Left hindlimb (tissue), 1 donor: ENCODE measurements around the gene PPP2R2B.

Source experiments
- DNase-seq: peaks from one replicate; pipeline ENCODE4 v3.0.0-alpha.2; 2018

The PPP2R2B gene

GRCh38 chr5:146778795-146779194 is 99.8 kb downstream of the PPP2R2B start:
- no peak for DNase-seq

GRCh38 chr5:146778261-146778660 is 100.3 kb downstream of the PPP2R2B start:
- no peak for DNase-seq

GRCh38 chr5:146772881-146773466 is 105.6 kb downstream of the PPP2R2B start:
- no peak for DNase-seq

GRCh38 chr5:146770980-146771379 is 107.6 kb downstream of the PPP2R2B start:
- DNase-seq, result no peak

- no peak for DNase-seq
These were observed 108.0 kb downstream of the PPP2R2B start for GRCh38 chr5:146770546-146770945.

- no peak for DNase-seq
These were observed 111.0 kb downstream of the PPP2R2B start for GRCh38 chr5:146767534-146767933.

GRCh38 chr5:146766013-146766412 is 112.5 kb downstream of the PPP2R2B start:
- DNase-seq, result no peak

GRCh38 chr5:146765089-146765832 is 113.3 kb downstream of the PPP2R2B start:
- DNase-seq, result no peak

GRCh38 chr5:146762830-146763229 is 115.7 kb downstream of the PPP2R2B start:
- no peak for DNase-seq

- no peak for DNase-seq
These were observed 116.7 kb downstream of the PPP2R2B start for GRCh38 chr5:146761811-146762210.

- no peak for DNase-seq
These were observed 119.6 kb downstream of the PPP2R2B start for GRCh38 chr5:146758938-146759337.

- DNase-seq, result no peak
These were observed 120.5 kb downstream of the PPP2R2B start for GRCh38 chr5:146758076-146758475.

GRCh38 chr5:146756546-146756945 is 122.0 kb downstream of the PPP2R2B start:
- DNase-seq, result no peak

GRCh38 chr5:146755793-146756192 is 122.8 kb downstream of the PPP2R2B start:
- DNase-seq, result no peak

- DNase-seq, result no peak
These were observed 123.9 kb downstream of the PPP2R2B start for GRCh38 chr5:146754621-146755020.

GRCh38 chr5:146753641-146754040 is 124.9 kb downstream of the PPP2R2B start:
- DNase-seq, result no peak

- no peak for DNase-seq
These were observed 126.7 kb downstream of the PPP2R2B start for GRCh38 chr5:146751781-146752401.

GRCh38 chr5:146751054-146751453 is 127.5 kb downstream of the PPP2R2B start:
- DNase-seq, result no peak

GRCh38 chr5:146748533-146748932 is 130.0 kb downstream of the PPP2R2B start:
- DNase-seq, result no peak

GRCh38 chr5:146745931-146746577 is 132.5 kb downstream of the PPP2R2B start:
- no peak for DNase-seq

- DNase-seq, result peak; percentile 29
These were observed 134.3 kb downstream of the PPP2R2B start for GRCh38 chr5:146744068-146744745.

GRCh38 chr5:146734936-146735577 is 143.5 kb downstream of the PPP2R2B start:
- DNase-seq, result no peak

GRCh38 chr5:146732962-146733361 is 145.6 kb downstream of the PPP2R2B start:
- no peak for DNase-seq
